HG03432 (cell line): Measurements from ENCODE around the gene TMEM123.

Experiments used
- ATAC-seq: cut with Tn5 transposase; IDR thresholded peaks from one replicate; pipeline ENCODE4 v1.9.1; 2021; ENCODE audit warnings: mild to moderate bottlenecking, moderate library complexity; ENCODE audit not compliant: unreplicated experiment

Gene TMEM123

GRCh38 chr11:102367364-102367763, 85.2 kb downstream of the TMEM123 start:
- ATAC-seq = no peak

DNA sequence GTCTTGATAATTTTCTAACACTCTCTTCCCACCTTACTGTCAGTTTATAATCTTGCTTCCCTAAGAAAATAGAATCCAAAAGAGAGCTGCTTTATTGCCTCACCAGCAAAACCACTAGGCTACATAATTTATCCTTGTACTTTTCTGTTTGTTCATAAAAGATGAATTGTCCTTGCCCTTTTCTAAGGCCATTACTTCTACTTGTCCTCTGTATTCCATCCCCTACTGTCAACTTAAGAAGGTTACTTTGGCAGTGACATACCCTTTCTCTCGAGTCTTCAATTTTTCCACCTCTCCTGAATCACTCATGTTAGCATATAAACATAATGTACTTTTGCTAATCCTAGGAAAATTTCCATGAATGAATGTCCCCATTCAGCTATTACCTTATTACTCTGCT, 87.6 kb downstream of the TMEM123 start:
- ATAC-seq = no peak

DNA sequence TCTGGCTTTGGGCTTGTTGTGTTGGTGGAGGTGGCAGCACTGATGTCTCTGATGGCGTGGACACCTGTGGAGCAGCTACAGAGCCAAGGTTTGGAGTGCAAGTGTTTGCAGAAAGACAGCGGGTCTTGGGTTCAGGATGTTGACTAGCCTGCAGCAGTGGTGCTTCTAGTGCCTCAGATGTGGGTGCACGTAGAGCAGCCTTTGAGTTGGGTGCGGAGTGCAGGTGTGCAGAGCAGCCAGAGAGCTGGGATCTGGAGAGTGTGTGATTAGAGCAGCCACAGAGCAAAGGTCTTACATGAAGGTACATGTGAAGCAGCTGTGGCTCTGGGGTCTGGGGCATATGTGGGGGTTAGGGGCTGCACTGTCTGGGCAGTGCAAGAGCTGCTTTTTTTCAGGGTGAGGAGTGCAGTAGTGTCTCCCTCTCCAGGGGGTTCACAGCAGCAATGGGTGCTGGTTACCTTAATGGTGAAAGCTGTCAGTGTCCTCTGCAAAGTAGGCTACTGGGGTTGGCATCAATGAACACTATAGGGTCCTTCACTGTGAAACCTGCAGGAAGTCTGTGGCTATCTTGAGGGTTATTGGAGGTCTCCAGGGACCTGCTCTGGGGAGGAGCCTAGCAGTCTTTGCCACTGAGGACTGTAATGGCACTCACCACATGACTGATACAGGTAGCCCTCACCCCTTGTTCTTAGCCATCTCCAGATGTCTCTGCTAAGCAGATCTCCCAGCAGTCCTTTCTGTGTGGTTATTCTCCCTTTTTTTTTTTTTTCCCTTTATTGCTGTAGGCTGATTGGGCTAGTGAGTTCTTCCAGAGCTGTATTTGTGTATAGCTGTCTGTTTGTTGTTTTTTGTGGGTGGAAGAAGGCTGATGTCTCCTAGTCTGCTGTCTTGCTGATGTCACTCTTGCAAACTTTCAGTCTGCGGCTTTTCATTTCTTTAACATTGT, 91.2 kb downstream of the TMEM123 start:
- ATAC-seq = peak; percentile 98

- ATAC-seq = no peak
Measured at GRCh38 chr11:102360681-102361080, 91.9 kb downstream of the TMEM123 start.

DNA sequence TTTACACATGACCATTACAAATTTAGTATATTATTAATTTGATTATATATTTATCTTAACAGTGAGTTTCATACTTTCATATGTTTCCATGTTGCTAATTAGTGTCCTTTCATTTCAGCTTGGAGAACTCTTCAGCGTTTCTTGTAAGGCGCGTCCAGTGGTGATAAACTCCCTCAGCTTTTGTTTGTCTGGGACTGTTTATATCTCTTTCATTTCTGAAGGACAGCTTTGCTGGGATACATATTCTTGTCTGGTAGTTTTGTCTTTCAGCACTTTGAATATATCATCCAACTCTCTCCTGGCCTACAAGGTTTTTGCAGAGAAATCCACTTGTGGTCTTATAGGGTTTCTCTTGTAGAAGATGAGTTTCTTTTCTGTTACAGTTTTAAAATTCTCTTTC, 93.2 kb downstream of the TMEM123 start:
- ATAC-seq = no peak

DNA sequence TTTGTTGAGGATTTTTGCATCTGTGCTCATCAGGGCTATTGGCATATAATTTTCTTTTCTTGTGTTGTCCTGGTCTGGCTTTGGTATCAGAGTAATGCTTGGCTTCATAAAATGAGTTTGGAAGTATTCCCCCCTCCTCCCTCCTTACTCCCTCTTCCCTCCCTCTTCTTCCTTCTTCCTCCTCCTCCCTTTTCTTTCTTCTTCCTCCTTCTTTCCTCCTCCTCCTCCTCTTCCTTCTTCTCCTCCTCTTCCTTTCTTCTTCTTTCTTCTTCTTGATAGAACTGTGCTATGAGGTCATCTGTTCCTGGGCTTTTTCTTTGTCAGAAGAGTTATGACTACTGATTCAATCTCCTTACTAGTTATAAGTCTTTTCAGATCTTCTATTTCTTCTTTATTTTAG, 95.4 kb downstream of the TMEM123 start:
- ATAC-seq = no peak

- peak; percentile 20 for ATAC-seq
Measured at GRCh38 chr11:102347462-102348370, 104.8 kb downstream of the TMEM123 start.

- peak; percentile 92 for ATAC-seq
Measured at GRCh38 chr11:102346748-102347461, 105.7 kb downstream of the TMEM123 start, which contains the start of gene BIRC2. TSS of gene BIRC2 (plus strand) at chr11:102347214. CDS start at chr11:102349855, 2,641 bp downstream.

GRCh38 chr11:102346456-102346747, 106.2 kb downstream of the TMEM123 start:
- no peak for ATAC-seq
